Measurements from ENCODE around the gene RSKR.

GRCh38 chr17:28613931-28614381 is at the start of gene RSKR:
- no peak for TF ChIP-seq CTCF (IDR thresholded peaks at IDR 0.05)
- no peak for TF ChIP-seq EP300 (IDR thresholded peaks at IDR 0.05)
- no peak for TF ChIP-seq POLR2A (IDR thresholded peaks at IDR 0.05; ENCODE audit: low read depth)

All from esophagus muscularis mucosa (tissue), 4 donors.